ENCODE measurements around the gene PXDC1. TPM values are rescaled to one million over a fixed set of nuclear protein-coding genes. Genes with fewer than 3 reads are reported as not detected.
"Not testable (repeated sequence)": the region's sequence is repeated elsewhere in the genome, so short reads cannot be mapped to it uniquely, and the experiment has no call there.

PXDC1 gene
- total RNA-seq, 1 donor from 2014 or later = 75.9 TPM

- Histone ChIP-seq H3K9me3 (no peaks in the 10 kb centered on the region), H3K4me1 (no peaks in the 10 kb centered on the region), H3K36me3 (no peaks in the 10 kb centered on the region), H3K27ac (peak overlapping the region; percentile 8), H3K4me3 (no peak overlapping the region), H3K27me3 (no peaks in the 10 kb centered on the region)
- intact Hi-C loops (cut with DNase I) = no loop called here
- peak in 1 of 2 donors; percentile 24 for TF ChIP-seq POLR2AphosphoS5 (IDR thresholded peaks at IDR 0.05; ENCODE audit: insufficient read depth in 1 of 2, low read depth in 1 of 2)
- TF ChIP-seq, protein P1, sequence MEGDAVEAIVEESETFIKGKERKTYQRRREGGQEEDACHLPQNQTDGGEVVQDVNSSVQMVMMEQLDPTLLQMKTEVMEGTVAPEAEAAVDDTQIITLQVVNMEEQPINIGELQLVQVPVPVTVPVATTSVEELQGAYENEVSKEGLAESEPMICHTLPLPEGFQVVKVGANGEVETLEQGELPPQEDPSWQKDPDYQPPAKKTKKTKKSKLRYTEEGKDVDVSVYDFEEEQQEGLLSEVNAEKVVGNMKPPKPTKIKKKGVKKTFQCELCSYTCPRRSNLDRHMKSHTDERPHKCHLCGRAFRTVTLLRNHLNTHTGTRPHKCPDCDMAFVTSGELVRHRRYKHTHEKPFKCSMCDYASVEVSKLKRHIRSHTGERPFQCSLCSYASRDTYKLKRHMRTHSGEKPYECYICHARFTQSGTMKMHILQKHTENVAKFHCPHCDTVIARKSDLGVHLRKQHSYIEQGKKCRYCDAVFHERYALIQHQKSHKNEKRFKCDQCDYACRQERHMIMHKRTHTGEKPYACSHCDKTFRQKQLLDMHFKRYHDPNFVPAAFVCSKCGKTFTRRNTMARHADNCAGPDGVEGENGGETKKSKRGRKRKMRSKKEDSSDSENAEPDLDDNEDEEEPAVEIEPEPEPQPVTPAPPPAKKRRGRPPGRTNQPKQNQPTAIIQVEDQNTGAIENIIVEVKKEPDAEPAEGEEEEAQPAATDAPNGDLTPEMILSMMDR (IDR thresholded peaks at IDR 0.05) = no peak
- TF ChIP-seq POLR2A (IDR thresholded peaks at IDR 0.05) = no peak
- no peak for DNase-seq (ENCODE audit: extremely low spot score in 2 of 2)
These were observed 8.2 kb upstream of the PXDC1 start for GRCh38 chr6:3759646-3760232.

- TF ChIP-seq, protein P1 (IDR thresholded peaks at IDR 0.05) = no peak
- TF ChIP-seq POLR2A (IDR thresholded peaks at IDR 0.05) (no peak), POLR2AphosphoS5 (IDR thresholded peaks at IDR 0.05; ENCODE audit: insufficient read depth in 1 of 2, low read depth in 1 of 2) (no peak)
These were observed 7.3 kb upstream of the PXDC1 start for GRCh38 chr6:3758842-3759144.

DNA sequence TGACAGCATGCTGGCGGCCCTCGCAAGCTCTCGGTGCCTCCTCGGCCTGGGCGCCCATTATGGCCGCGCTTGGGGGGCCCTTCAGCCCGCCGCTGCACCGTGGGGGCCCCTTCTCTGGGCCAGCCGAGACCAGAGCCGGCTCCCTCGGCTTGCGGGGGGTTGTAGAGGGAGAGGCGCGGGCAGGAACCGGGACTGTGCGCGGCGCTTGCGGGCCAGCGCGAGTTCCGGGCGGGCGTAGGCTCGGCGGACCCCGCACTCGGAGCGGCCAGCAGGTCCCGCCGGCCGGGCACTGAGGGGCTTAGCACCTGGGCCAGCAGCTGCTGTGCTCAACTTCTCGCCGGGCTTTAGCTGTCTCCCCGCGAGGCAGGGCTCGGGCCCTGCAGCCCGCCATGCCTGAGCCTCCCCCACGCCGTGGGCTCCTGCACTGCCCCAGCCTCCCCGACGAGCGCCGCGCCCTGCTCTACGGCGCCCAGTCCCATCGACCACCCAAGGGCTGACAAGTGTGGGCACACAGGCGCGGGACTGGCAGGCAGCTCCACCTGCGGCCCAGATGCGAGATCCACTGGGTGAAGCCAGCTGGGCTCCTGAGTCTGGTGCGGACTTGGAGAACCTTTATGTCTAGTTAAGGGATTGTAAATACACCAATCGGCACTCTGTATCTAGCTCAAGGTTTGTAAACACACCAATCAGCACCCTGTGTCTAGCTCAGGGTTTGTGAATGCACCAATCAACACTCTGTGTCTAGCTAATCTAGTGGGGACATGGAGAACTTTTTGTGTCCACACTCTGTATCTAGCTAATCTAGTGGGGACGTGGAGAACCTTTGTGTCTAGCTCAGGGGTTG is 6.7 kb upstream of the PXDC1 start:
- H3K9me3 ChIP-seq; DNase-seq (ENCODE audit: extremely low spot score in 2 of 2); intact Hi-C loops (cut with DNase I); H3K4me1 ChIP-seq; H3K4me3 ChIP-seq; H3K36me3 ChIP-seq; H3K27me3 ChIP-seq; H3K27ac ChIP-seq: not testable (repeated sequence)

More at GRCh38 chr6:3758842-3759144, 7.3 kb upstream of the PXDC1 start:
- no peaks in the 10 kb centered on the region for H3K27me3 ChIP-seq
- H3K27ac ChIP-seq = no peak overlapping the region
- H3K4me3 ChIP-seq = no peak overlapping the region
- no peaks in the 10 kb centered on the region for H3K4me1 ChIP-seq
- H3K36me3 ChIP-seq = no peaks in the 10 kb centered on the region
- no peak for DNase-seq (ENCODE audit: extremely low spot score in 2 of 2)
- intact Hi-C loops (cut with DNase I) = no loop called here
- H3K9me3 ChIP-seq = no peaks in the 10 kb centered on the region

DNA sequence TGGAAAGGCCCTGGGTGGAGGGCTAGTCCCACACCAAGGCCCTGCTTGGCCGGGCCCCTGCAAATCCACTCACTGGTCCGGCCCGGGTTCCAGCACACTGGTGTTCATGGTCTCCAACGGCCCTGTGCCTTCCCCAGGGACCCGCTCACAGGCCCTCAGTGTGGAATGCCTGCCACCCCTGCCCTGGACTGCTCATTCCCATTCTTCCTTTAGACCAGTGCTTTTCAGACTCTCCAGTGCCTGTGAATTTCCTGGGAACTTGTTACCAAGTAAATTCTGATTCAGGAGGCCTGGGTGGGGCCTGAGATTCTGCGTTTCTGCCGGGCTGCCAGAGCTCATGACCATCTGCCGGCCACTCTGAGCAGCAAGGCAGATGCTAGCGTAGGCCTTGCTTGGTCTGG is 5.7 kb upstream of the PXDC1 start:
- no peak for TF ChIP-seq POLR2AphosphoS5 (IDR thresholded peaks at IDR 0.05; ENCODE audit: insufficient read depth in 1 of 2, low read depth in 1 of 2)
- TF ChIP-seq POLR2A (IDR thresholded peaks at IDR 0.05) = no peak
- TF ChIP-seq, protein P1 (IDR thresholded peaks at IDR 0.05) = no peak
- intact Hi-C loops (cut with DNase I) = no loop called here

GRCh38 chr6:3756546-3756945 is 5.0 kb upstream of the PXDC1 start:
- no peak overlapping the region for H3K4me3 ChIP-seq
- H3K36me3 ChIP-seq = no peaks in the 10 kb centered on the region
- no peaks in the 10 kb centered on the region for H3K4me1 ChIP-seq
- H3K9me3 ChIP-seq = no peaks in the 10 kb centered on the region
- intact Hi-C loops (cut with DNase I) = no loop called here
- DNase-seq (ENCODE audit: extremely low spot score in 2 of 2) = no peak
- TF ChIP-seq POLR2AphosphoS5 (IDR thresholded peaks at IDR 0.05; ENCODE audit: insufficient read depth in 1 of 2, low read depth in 1 of 2) = no peak
- no peak for TF ChIP-seq POLR2A (IDR thresholded peaks at IDR 0.05)
- TF ChIP-seq, protein P1 (IDR thresholded peaks at IDR 0.05) = no peak
- H3K27ac ChIP-seq = no peak overlapping the region
- no peaks in the 10 kb centered on the region for H3K27me3 ChIP-seq

More for the DNA sequence above, 5.7 kb upstream of the PXDC1 start:
- H3K9me3 ChIP-seq = no peaks in the 10 kb centered on the region
- no peak for DNase-seq (ENCODE audit: extremely low spot score in 2 of 2)
- H3K4me3 ChIP-seq = no peak overlapping the region
- H3K27me3 ChIP-seq = no peaks in the 10 kb centered on the region
- no peaks in the 10 kb centered on the region for H3K36me3 ChIP-seq
- H3K27ac ChIP-seq = no peak overlapping the region
- H3K4me1 ChIP-seq = no peaks in the 10 kb centered on the region
